Smooth muscle cell (in vitro differentiated cells): Measurements from ENCODE around the gene TARS2. TPM values are rescaled to one million over a fixed set of nuclear protein-coding genes. Genes with fewer than 3 reads are reported as not detected.

Source experiments
- DNase-seq: peaks from one replicate; lab custom pipeline; 2025; ENCODE audit not compliant: unreplicated experiment; lab: John Stamatoyannopoulos, UW
- H2AFZ ChIP-seq: fragments of 200-600 bp; sonication (generic); 2 replicates; pipeline ENCODE4 v1.6.0; 2016; ENCODE audit warnings: antibody characterized with exemption, low read depth, mild to moderate bottlenecking
- H3F3A ChIP-seq: fragments of 200-600 bp; sonication (generic); 2 replicates; pipeline ENCODE4 v1.6.0; 2017; ENCODE audit warnings: antibody characterized with exemption, low read depth
- H3K27ac ChIP-seq: fragments of 200-600 bp; sonication (generic); 2 replicates; pipeline ENCODE4 v1.5.1; 2016; ENCODE audit warnings: low read depth, mild to moderate bottlenecking
- H3K27me3 ChIP-seq: fragments of 200-600 bp; sonication (generic); 2 replicates; pipeline ENCODE4 v1.6.1; 2016; ENCODE audit warnings: low read depth, mild to moderate bottlenecking
- H3K36me3 ChIP-seq: fragments of 200-600 bp; sonication (generic); 2 replicates; pipeline ENCODE4 v1.5.1; 2016; ENCODE audit warnings: low read depth
- H3K4me1 ChIP-seq: fragments of 200-600 bp; sonication (generic); 2 replicates; pipeline ENCODE4 v1.5.1; 2016; ENCODE audit warnings: low read depth
- H3K4me2 ChIP-seq: fragments of 200-600 bp; sonication (generic); 2 replicates; pipeline ENCODE4 v1.6.0; 2016; ENCODE audit warnings: mild to moderate bottlenecking
- H3K4me3 ChIP-seq: fragments of 200-600 bp; sonication (generic); 2 replicates; pipeline ENCODE4 v1.5.1; 2016; ENCODE audit warnings: mild to moderate bottlenecking
- H3K79me2 ChIP-seq: fragments of 200-600 bp; sonication (generic); 2 replicates; pipeline ENCODE4 v1.6.0; 2016; ENCODE audit warnings: low read depth, mild to moderate bottlenecking
- H3K9ac ChIP-seq: fragments of 200-600 bp; sonication (generic); 2 replicates; pipeline ENCODE4 v1.6.0; 2016; ENCODE audit warnings: low read depth
- H3K9me3 ChIP-seq: fragments of 200-600 bp; sonication (generic); replicated peaks from 2 replicates; pipeline ENCODE4 v1.5.1; 2016; ENCODE audit warnings: low read depth
- H4K20me1 ChIP-seq: fragments of 200-600 bp; sonication (generic); 2 replicates; pipeline ENCODE4 v1.6.0; 2016; ENCODE audit warnings: low read depth
- CTCF ChIP-seq: fragments of 200-600 bp; sonication (generic); IDR thresholded peaks from 2 replicates; pipeline ENCODE4 v1.5.1; 2017; ENCODE audit warnings: borderline replicate concordance, mild to moderate bottlenecking, antibody characterized with exemption; ENCODE audit not compliant: insufficient read depth, poor library complexity, severe bottlenecking
- WGBS: methylation state at CpG from one replicate; pipeline ENCODE4 v1.1.7; 2016; ENCODE audit warnings: low lambda C conversion rate; 5-methylcytosine and 5-hydroxymethylcytosine counted together
- polyA plus RNA-seq: library from polyadenylated mRNA; unstranded; fragments of >200 nt; fragmentation: Nextera tagmentation; extraction: Ambion mirVana; gene quantifications from 2 replicates; pipeline ENCODE4 v1.2.1, GENCODE V29; 2016
- total RNA-seq: library from RNA; depleted of rRNA; stranded (reverse); fragments of >200 nt; gene quantifications from 2 replicates; pipeline ENCODE4 v1.2.3, GENCODE V29; 2014

The TARS2 gene
- total and polyA plus RNA-seq, 2 experiments from 2014 or later = 8.6 to 20.9 TPM

DNA sequence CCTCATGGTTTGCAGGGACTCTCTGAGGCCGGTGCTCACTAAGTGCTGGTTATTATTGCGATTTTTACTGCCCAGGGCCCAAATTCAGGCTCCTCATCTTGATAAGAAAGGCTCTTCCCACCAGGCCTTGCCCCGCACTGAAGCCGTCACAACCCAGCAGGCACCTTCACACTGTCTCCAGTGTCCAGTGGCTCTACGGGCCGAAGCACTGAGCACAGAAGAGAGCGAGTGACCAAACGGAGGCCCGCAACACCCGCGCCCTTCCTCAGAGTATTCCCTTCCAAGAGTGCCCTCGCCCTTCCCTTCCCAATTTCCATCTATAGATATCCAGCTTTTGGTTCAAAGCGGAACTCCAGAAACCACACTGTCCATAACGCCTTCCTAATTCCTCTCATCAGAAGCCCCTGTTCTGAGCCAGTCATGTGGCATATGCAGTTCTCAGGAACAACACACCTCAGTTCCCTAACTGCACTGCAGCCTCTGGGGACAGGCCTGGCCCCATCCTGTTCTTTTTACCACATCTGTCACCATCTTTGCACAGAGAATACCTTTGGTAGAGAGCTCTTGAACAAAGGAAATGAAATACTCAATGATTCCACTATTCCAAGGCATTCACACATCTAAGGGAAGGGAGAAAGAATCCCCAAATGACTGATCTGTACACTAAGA, 43.4 kb downstream of the TARS2 start:
- no peak overlapping the region for H3K4me3 ChIP-seq

GRCh38 chr1:150532860-150533259, 45.6 kb downstream of the TARS2 start:
- no peak for DNase-seq
- no peak overlapping the region for H3K4me3 ChIP-seq
- H3K4me1 ChIP-seq = peaks cover 9% of the 10 kb centered on the region
- no peaks in the 10 kb centered on the region for H3K79me2 ChIP-seq
- H3K4me2 ChIP-seq = no peak overlapping the region
- H4K20me1 ChIP-seq = no peaks in the 10 kb centered on the region
- no peak overlapping the region for H3K9ac ChIP-seq
- 72% methylated on average over 5 of the region's 5 CpGs for WGBS
- no peak overlapping the region for H3K27ac ChIP-seq
- no peaks in the 10 kb centered on the region for H3K27me3 ChIP-seq
- H2AFZ ChIP-seq = no peak overlapping the region
- no peaks in the 10 kb centered on the region for H3K36me3 ChIP-seq
- TF ChIP-seq CTCF = no peak
- H3K9me3 ChIP-seq = no peaks in the 10 kb centered on the region
- no peaks in the 10 kb centered on the region for H3F3A ChIP-seq

More for the DNA sequence above, 43.4 kb downstream of the TARS2 start:
- Histone ChIP-seq H3F3A (peaks cover 3% of the 10 kb centered on the region), H3K9ac (no peak overlapping the region), H4K20me1 (no peaks in the 10 kb centered on the region), H3K4me1 (peaks cover 9% of the 10 kb centered on the region), H3K4me2 (no peak overlapping the region), H2AFZ (no peak overlapping the region), H3K36me3 (no peaks in the 10 kb centered on the region), H3K27ac (no peak overlapping the region), H3K27me3 (no peaks in the 10 kb centered on the region), H3K79me2 (no peaks in the 10 kb centered on the region), H3K9me3 (no peaks in the 10 kb centered on the region)
- no peak for DNase-seq
- WGBS = 95% methylated on average over 14 of the region's 14 CpGs
- TF ChIP-seq CTCF = no peak

DNA sequence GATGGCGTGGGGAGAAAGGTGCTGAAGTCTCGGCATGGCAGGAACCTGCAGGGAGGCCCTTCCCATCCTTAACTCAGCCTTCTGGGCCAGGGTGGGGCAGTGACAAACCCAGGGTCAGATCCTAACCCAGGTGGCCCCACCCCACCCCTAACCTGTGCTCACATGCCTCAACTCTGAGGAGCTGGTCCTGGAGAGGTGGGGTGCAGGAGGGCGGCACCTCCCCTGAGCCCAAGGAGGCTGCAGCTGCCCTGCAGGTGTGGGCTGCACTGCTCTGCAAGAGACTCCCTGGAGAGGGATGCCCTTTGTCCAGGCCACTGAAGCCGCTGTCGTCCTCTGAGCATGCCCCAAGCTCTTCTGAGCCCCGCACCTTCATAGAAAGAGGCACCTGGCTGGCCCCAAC, 46.8 kb downstream of the TARS2 start:
- Histone ChIP-seq H4K20me1 (no peaks in the 10 kb centered on the region), H3K4me3 (no peak overlapping the region), H3K27me3 (no peaks in the 10 kb centered on the region), H3F3A (no peaks in the 10 kb centered on the region), H3K27ac (no peak overlapping the region), H3K4me2 (no peak overlapping the region), H3K36me3 (no peaks in the 10 kb centered on the region), H2AFZ (no peak overlapping the region), H3K9ac (no peak overlapping the region), H3K79me2 (no peaks in the 10 kb centered on the region), H3K9me3 (no peaks in the 10 kb centered on the region), H3K4me1 (peaks cover 3% of the 10 kb centered on the region)
- no peak for DNase-seq
- no peak for TF ChIP-seq CTCF
- WGBS = 99% methylated on average over 6 of the region's 6 CpGs

GRCh38 chr1:150535511-150536287, 48.5 kb downstream of the TARS2 start:
- Histone ChIP-seq H3K4me3 (no peak overlapping the region), H3K27ac (peak overlapping the region; percentile 35), H4K20me1 (no peaks in the 10 kb centered on the region), H3K27me3 (no peaks in the 10 kb centered on the region), H3F3A (no peaks in the 10 kb centered on the region), H3K36me3 (no peaks in the 10 kb centered on the region), H3K4me2 (peak overlapping the region; percentile 30), H3K4me1 (no peaks in the 10 kb centered on the region), H3K79me2 (no peaks in the 10 kb centered on the region), H2AFZ (no peak overlapping the region), H3K9ac (no peak overlapping the region), H3K9me3 (no peaks in the 10 kb centered on the region)
- WGBS = 63% methylated on average over 14 of the region's 14 CpGs
- DNase-seq = no peak
- TF ChIP-seq CTCF = no peak
